Measurements from ENCODE around the gene OR2C3.
"Not testable (repeated sequence)": the region's sequence is repeated elsewhere in the genome, so short reads cannot be mapped to it uniquely, and the experiment has no call there.

The OR2C3 gene

DNA sequence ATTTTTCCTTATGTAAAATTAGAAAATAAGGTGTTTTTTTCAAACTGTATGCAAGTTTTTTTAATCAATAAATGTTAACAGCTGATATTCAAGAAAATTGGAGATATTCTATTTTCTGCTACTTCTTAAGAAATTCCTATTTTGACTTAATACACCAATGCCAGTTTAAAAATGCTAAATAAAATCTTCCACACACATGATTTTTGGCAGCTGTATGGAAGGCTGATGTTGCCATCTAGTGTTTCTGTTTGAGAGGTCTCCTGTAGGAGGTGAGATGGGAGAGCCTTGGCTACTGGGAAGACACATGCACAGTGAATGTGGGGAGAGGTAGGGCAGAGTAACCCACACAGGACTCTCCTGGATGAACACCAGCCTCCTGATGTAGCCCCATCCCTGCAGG lies 49.2 kb downstream of the OR2C3 start:
- Histone ChIP-seq H3K27me3 (ENCODE audit: control insufficient read depth, insufficient read depth, low read length) (no peaks in the 10 kb centered on the region), H2AFZ (no peak overlapping the region), H3K4me1 (no peaks in the 10 kb centered on the region), H3K27ac (no peak overlapping the region), H3K4me3 (ENCODE audit: low read depth, low read length) (no peak overlapping the region), H3K9ac (no peak overlapping the region), H3K36me3 (ENCODE audit: control insufficient read depth, insufficient read depth, low read length) (no peaks in the 10 kb centered on the region), H3K4me2 (ENCODE audit: low read length) (no peak overlapping the region), H3K9me3 (ENCODE audit: control insufficient read depth, low read length) (no peaks in the 10 kb centered on the region), H3K79me2 (no peaks in the 10 kb centered on the region)
- TF ChIP-seq CTCF (IDR thresholded peaks at IDR 0.05): peak; percentile 24

DNA sequence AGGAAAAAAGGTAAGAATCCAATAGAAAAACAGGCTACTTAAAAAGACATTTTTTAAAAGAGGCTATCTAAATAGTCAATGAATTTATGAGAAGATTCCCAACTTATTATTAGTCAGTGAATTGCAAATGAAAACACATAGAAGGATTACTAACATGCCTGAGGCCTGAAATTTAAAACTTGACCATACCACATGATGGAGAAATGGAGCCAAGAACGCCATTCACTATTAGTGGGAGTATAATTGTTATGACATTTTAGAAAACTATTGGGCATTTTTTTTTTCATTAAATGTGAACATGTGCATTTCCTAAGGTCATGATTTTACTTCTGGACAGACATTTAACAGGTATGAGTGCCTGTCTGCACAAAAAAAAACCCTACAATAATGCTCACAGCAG lies 53.5 kb downstream of the OR2C3 start:
- H3K4me3 ChIP-seq (ENCODE audit: low read depth, low read length): no peak overlapping the region
- no peaks in the 10 kb centered on the region for H3K4me1 ChIP-seq
- H3K27ac ChIP-seq: no peak overlapping the region
- H3K9ac ChIP-seq: no peak overlapping the region
- H3K9me3 ChIP-seq (ENCODE audit: control insufficient read depth, low read length): no peaks in the 10 kb centered on the region
- TF ChIP-seq CTCF (IDR thresholded peaks at IDR 0.05): no peak
- no peaks in the 10 kb centered on the region for H3K79me2 ChIP-seq
- no peak overlapping the region for H3K4me2 ChIP-seq (ENCODE audit: low read length)
- H2AFZ ChIP-seq: no peak overlapping the region
- no peaks in the 10 kb centered on the region for H3K36me3 ChIP-seq (ENCODE audit: control insufficient read depth, insufficient read depth, low read length)
- no peaks in the 10 kb centered on the region for H3K27me3 ChIP-seq (ENCODE audit: control insufficient read depth, insufficient read depth, low read length)

DNA sequence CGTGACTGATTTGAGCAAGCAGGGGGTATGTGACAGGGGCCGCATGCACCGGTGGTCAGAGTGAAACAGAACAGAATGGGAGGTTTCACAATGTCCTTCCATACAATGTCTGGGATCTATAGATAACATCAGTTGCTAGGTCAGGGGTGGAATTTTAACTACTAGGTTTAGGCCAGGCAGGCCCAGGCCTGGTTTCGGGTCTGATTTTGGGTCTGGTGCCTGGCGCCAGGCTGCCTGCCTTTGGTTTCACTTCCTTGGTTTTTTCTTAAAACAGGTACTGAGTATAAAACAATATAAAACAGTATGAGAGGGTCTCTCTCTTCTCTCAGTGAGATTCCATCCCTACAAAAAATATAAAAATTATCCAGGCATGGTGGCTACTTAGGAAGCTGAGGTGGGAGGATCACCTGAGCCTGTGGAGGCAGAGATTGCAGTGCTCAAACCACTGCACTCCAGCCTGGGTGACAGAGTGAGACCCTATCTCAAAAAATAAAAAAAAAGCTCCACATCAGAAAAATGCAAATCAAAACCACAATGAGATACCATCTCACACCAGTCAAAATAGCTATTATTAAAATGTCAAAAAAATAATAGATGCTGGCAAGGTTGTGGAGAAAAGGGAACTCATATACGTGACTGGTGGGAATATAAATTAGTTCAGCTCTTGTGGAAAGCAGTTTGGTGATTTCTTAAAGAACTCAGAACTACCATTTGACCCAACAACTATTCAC lies 59.7 kb downstream of the OR2C3 start:
- H3K27me3 ChIP-seq (ENCODE audit: control insufficient read depth, insufficient read depth, low read length); H3K36me3 ChIP-seq (ENCODE audit: control insufficient read depth, insufficient read depth, low read length); H3K9me3 ChIP-seq (ENCODE audit: control insufficient read depth, low read length); H3K9ac ChIP-seq; H3K4me3 ChIP-seq (ENCODE audit: low read depth, low read length); H3K4me2 ChIP-seq (ENCODE audit: low read length); H3K27ac ChIP-seq; H3K4me1 ChIP-seq; H3K79me2 ChIP-seq; H2AFZ ChIP-seq: not testable (repeated sequence)

DNA sequence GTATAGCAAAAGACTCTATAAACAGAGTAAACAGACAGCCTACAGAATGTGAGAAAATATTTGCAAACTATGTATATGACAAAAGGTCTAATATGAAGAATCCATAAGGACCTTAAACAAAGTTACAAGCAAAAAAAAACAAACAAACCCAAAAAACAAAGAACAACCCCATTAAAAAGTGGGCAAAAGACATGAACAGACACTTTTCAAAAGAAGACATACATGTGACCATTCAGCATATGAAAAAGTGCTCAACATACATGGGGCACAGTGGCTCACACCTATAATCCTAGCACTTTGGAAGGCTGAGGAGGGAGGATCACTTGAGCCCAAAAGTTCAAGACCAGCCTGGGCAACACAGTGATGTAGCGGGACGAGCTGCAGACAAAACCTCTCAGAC lies 60.4 kb downstream of the OR2C3 start:
- Histone ChIP-seq H3K36me3 (ENCODE audit: control insufficient read depth, insufficient read depth, low read length) (no peaks in the 10 kb centered on the region), H3K4me1 (no peaks in the 10 kb centered on the region), H3K27ac (no peak overlapping the region)

More for the DNA sequence above, 60.4 kb downstream of the OR2C3 start:
- TF ChIP-seq CTCF (IDR thresholded peaks at IDR 0.05): no peak
- Histone ChIP-seq H3K27me3 (ENCODE audit: control insufficient read depth, insufficient read depth, low read length) (no peaks in the 10 kb centered on the region), H3K9me3 (ENCODE audit: control insufficient read depth, low read length) (no peaks in the 10 kb centered on the region), H2AFZ (no peak overlapping the region), H3K4me2 (ENCODE audit: low read length) (no peak overlapping the region), H3K79me2 (no peaks in the 10 kb centered on the region), H3K9ac (no peak overlapping the region), H3K4me3 (ENCODE audit: low read depth, low read length) (no peak overlapping the region)
